Panc1 (cell line): Measurements from ENCODE around the gene STK16.

Experiments used
- POLR2AphosphoS5 ChIP-seq: IDR thresholded peaks from 2 replicates; pipeline ENCODE4 v1.6.1; 2012; ENCODE audit warnings: mild to moderate bottlenecking, low read depth, low read length, moderate library complexity
- SIN3A ChIP-seq: IDR thresholded peaks from 2 replicates; pipeline ENCODE4 v1.6.1; 2012; ENCODE audit warnings: low read depth, mild to moderate bottlenecking, low read length, moderate library complexity, borderline replicate concordance; ENCODE audit not compliant: insufficient read depth
- TF ChIP-seq, protein P1 (sequence below): fragments of 450-650 bp; IDR thresholded peaks from 2 replicates; pipeline ENCODE4 v1.5.1; 2017; ENCODE audit warnings: mild to moderate bottlenecking
- TF ChIP-seq, protein P2 (sequence below), 2 experiments: IDR thresholded peaks; 2 replicates each; pipeline ENCODE4 v1.6.1; 2011 to 2012; ENCODE audit warnings: low read depth in 2 of 2, control low read depth in 1 of 2, low read length in 1 of 2, mild to moderate bottlenecking in 1 of 2, moderate library complexity in 1 of 2; ENCODE audit not compliant: insufficient read depth in 1 of 2

DNA sequence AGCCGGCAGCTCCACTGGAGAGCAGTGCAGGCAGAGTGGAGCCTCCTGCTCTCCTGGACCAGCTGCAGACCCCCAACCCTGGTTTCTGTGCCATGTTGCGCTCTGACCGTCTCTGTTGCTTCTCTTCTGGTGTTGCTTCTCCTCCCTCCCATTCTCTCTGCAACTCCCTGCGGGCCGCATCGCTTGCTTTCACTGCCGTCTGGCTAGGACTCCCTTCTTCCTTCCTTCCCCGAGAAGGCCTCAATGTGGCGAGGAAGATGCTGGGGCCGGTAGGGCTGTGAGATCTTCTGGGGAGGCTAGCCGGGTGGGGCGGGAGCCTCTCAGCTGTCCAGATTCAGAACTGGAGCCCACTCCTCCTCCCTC lies 40.1 kb downstream of the STK16 start:
- TF ChIP-seq POLR2AphosphoS5: no peak
- TF ChIP-seq, protein P1, sequence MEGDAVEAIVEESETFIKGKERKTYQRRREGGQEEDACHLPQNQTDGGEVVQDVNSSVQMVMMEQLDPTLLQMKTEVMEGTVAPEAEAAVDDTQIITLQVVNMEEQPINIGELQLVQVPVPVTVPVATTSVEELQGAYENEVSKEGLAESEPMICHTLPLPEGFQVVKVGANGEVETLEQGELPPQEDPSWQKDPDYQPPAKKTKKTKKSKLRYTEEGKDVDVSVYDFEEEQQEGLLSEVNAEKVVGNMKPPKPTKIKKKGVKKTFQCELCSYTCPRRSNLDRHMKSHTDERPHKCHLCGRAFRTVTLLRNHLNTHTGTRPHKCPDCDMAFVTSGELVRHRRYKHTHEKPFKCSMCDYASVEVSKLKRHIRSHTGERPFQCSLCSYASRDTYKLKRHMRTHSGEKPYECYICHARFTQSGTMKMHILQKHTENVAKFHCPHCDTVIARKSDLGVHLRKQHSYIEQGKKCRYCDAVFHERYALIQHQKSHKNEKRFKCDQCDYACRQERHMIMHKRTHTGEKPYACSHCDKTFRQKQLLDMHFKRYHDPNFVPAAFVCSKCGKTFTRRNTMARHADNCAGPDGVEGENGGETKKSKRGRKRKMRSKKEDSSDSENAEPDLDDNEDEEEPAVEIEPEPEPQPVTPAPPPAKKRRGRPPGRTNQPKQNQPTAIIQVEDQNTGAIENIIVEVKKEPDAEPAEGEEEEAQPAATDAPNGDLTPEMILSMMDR: no peak
- no peak for TF ChIP-seq SIN3A
- TF ChIP-seq, protein P2, sequence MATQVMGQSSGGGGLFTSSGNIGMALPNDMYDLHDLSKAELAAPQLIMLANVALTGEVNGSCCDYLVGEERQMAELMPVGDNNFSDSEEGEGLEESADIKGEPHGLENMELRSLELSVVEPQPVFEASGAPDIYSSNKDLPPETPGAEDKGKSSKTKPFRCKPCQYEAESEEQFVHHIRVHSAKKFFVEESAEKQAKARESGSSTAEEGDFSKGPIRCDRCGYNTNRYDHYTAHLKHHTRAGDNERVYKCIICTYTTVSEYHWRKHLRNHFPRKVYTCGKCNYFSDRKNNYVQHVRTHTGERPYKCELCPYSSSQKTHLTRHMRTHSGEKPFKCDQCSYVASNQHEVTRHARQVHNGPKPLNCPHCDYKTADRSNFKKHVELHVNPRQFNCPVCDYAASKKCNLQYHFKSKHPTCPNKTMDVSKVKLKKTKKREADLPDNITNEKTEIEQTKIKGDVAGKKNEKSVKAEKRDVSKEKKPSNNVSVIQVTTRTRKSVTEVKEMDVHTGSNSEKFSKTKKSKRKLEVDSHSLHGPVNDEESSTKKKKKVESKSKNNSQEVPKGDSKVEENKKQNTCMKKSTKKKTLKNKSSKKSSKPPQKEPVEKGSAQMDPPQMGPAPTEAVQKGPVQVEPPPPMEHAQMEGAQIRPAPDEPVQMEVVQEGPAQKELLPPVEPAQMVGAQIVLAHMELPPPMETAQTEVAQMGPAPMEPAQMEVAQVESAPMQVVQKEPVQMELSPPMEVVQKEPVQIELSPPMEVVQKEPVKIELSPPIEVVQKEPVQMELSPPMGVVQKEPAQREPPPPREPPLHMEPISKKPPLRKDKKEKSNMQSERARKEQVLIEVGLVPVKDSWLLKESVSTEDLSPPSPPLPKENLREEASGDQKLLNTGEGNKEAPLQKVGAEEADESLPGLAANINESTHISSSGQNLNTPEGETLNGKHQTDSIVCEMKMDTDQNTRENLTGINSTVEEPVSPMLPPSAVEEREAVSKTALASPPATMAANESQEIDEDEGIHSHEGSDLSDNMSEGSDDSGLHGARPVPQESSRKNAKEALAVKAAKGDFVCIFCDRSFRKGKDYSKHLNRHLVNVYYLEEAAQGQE (IDR thresholded peaks at IDR 0.05; ENCODE audit: insufficient read depth in 1 of 2, low read depth in 2 of 2, low read length in 1 of 2): no peak
